ENCODE results near the gene SHQ1.

The SHQ1 gene

GRCh38 chr3:72847751-72848702 is at the start of gene SHQ1:
Gene SHQ1 (minus strand): TSS chr3:72848445. CDS start chr3:72848340, 105 bp downstream.
- peak; percentile 98 for DNase-seq

GRCh38 chr3:72897758-72898007 is 49.4 kb upstream of the SHQ1 start:
- DNase-seq = no peak

GRCh38 chr3:72896996-72897757 is 48.9 kb upstream of the SHQ1 start:
- no peak for DNase-seq

GRCh38 chr3:72894976-72895552 is 46.8 kb upstream of the SHQ1 start:
- DNase-seq = no peak

GRCh38 chr3:72892870-72893269 is 44.6 kb upstream of the SHQ1 start:
- no peak for DNase-seq

- no peak for DNase-seq
Measured at GRCh38 chr3:72892081-72892775, 44.0 kb upstream of the SHQ1 start.

GRCh38 chr3:72891053-72891855 is 43.0 kb upstream of the SHQ1 start:
- no peak for DNase-seq

- DNase-seq = no peak
Measured at GRCh38 chr3:72890166-72890925, 42.1 kb upstream of the SHQ1 start.

GRCh38 chr3:72889310-72890165 is 41.3 kb upstream of the SHQ1 start:
- DNase-seq = no peak

- no peak for DNase-seq
Measured at GRCh38 chr3:72888546-72889309, 40.5 kb upstream of the SHQ1 start.

GRCh38 chr3:72887705-72888545 is 39.7 kb upstream of the SHQ1 start, which contains the start of gene GXYLT2:
Gene GXYLT2 (plus strand): TSS chr3:72888046. CDS start chr3:72888234, 188 bp downstream.
- peak; percentile 49 for DNase-seq

- no peak for DNase-seq
Measured at GRCh38 chr3:72887343-72887704, 39.1 kb upstream of the SHQ1 start.

GRCh38 chr3:72872183-72872582 is 23.9 kb upstream of the SHQ1 start:
- DNase-seq = no peak

- DNase-seq = no peak
Measured at GRCh38 chr3:72862314-72863090, 14.3 kb upstream of the SHQ1 start.

- DNase-seq = no peak
Measured at GRCh38 chr3:72860846-72861245, 12.6 kb upstream of the SHQ1 start.

- no peak for DNase-seq
Measured at GRCh38 chr3:72860053-72860452, 11.8 kb upstream of the SHQ1 start.

GRCh38 chr3:72855001-72855400 is 6.8 kb upstream of the SHQ1 start:
- no peak for DNase-seq

GRCh38 chr3:72848703-72849081 is 447 bp upstream of the SHQ1 start:
- DNase-seq = no peak

Measured in stimulated activated CD8-positive, alpha-beta memory T cell treated with anti-CD3 and anti-CD28 coated beads, Interleukin-4, amount 100 ng/mL, for 48 hours (primary cell).